Activated CD8-positive, alpha-beta T cell treated with anti-CD3 and anti-CD28 coated beads for 36 hours (primary cell): Measurements from ENCODE around the gene BICD2. TPM values are rescaled to one million over a fixed set of nuclear protein-coding genes. Genes with fewer than 3 reads are reported as not detected.

ENCODE experiments used
- ATAC-seq: fragments of 200-7000 bp; cut with Tn5 transposase; one replicate; pipeline ENCODE4 v1.10.0; 2021; ENCODE audit warnings: mild to moderate bottlenecking, moderate library complexity
- CTCF ChIA-PET: fragments of 350-600 bp; sonication (Branson Sonifier 250); formaldehyde crosslinking; loops from one replicate; lab custom pipeline; 2021; ENCODE audit warnings: antibody characterized with exemption; lab: Charles Lee
- POLR2A ChIA-PET: fragments of 350-600 bp; sonication (Branson Sonifier 250); formaldehyde crosslinking; loops from one replicate; lab custom pipeline; 2021; ENCODE audit warnings: antibody characterized with exemption; lab: Charles Lee
- DNase-seq: peaks from one replicate; pipeline ENCODE4 v3.0.0-alpha.2; 2020
- H3K27ac Mint-ChIP-seq: one replicate; pipeline ENCODE4 v1.8.0; 2021; ENCODE audit warnings: mild to moderate bottlenecking, mixed read lengths
- H3K27me3 Mint-ChIP-seq: one replicate; pipeline ENCODE4 v1.8.0; 2021; ENCODE audit warnings: mixed read lengths
- H3K36me3 Mint-ChIP-seq: one replicate; pipeline ENCODE4 v1.8.0; 2021; ENCODE audit warnings: low read depth, mixed read lengths
- H3K4me1 Mint-ChIP-seq: one replicate; pipeline ENCODE4 v1.8.0; 2021; ENCODE audit warnings: low read depth, mixed read lengths
- H3K4me3 Mint-ChIP-seq: one replicate; pipeline ENCODE4 v1.8.0; 2021; ENCODE audit warnings: mild to moderate bottlenecking, moderate library complexity, mixed read lengths
- H3K9me3 Mint-ChIP-seq: one replicate; pipeline ENCODE4 v1.8.0; 2021; ENCODE audit warnings: mixed read lengths
- CTCF ChIP-seq: fragments of 200-600 bp; IDR thresholded peaks from one replicate; pipeline ENCODE4 v1.8.0; 2022; ENCODE audit warnings: antibody characterized with exemption, mild to moderate bottlenecking
- intact Hi-C: fragments of 100-400 bp; cut with micrococcal nuclease; formaldehyde crosslinking; loops from one replicate; pipeline ENCODE4 v1.10.0; 2022
- total RNA-seq, 2 experiments: library from RNA; stranded (reverse); gene quantifications; one replicate each; pipeline ENCODE4 v1.2.3, GENCODE V29; 2021

BICD2 gene
- total RNA-seq, 2 experiments from 2014 or later = 14.2 to 16.8 TPM

- Mint-ChIP-seq H3K36me3 (no peaks in the 10 kb centered on the region), H3K4me3 (no peak overlapping the region), H3K27me3 (no peaks in the 10 kb centered on the region), H3K4me1 (peaks cover 71% of the 10 kb centered on the region), H3K9me3 (no peaks in the 10 kb centered on the region), H3K27ac (no peak overlapping the region)
- ChIA-PET POLR2A (interaction anchor here (0.7 to 1.1 kb wide), 2 partner anchors 13 to 29 kb away, joined by 3 to 4 read pairs; no protein-coding TSS in a partner anchor), CTCF (interaction anchor here (1.2 kb wide), 1 partner anchor 17 kb away, joined by 4 read pairs; no protein-coding TSS in a partner anchor)
- no peak for TF ChIP-seq CTCF
- intact Hi-C loops = no loop called here
- no peak for ATAC-seq
- DNase-seq = no peak
Observed at GRCh38 chr9:92745881-92746280, 18.8 kb downstream of the BICD2 start.

DNA sequence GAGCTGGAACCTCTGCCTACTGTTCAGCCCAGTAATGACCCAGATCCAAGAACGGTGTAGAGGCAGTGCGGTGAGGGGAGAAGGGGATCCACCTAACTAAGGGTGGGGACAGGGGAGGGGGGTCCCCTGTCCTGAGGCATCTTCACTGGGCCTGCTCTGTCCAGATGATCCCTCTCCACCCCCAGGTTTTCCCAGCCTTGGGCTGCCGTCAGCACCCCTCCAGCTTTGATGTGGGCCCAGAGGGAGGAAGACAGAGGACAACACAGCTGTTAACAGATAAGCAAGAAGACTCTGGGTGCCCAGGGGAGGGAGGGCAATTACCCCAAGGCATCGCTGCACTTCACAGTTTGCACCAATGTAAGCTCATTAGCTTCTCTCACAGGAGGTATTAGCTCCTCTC, 19.3 kb downstream of the BICD2 start:
- no peak for DNase-seq
- H3K4me1 Mint-ChIP-seq = peaks cover 72% of the 10 kb centered on the region
- no peak overlapping the region for H3K27ac Mint-ChIP-seq
- POLR2A ChIA-PET = no interaction called here
- intact Hi-C loops = no loop called here
- no peak overlapping the region for H3K4me3 Mint-ChIP-seq
- no peak for TF ChIP-seq CTCF
- CTCF ChIA-PET = interaction anchor here (1.2 kb wide), 1 partner anchor 17 kb away, joined by 4 read pairs; no protein-coding TSS in a partner anchor
- H3K9me3 Mint-ChIP-seq = no peaks in the 10 kb centered on the region
- H3K27me3 Mint-ChIP-seq = no peaks in the 10 kb centered on the region
- no peaks in the 10 kb centered on the region for H3K36me3 Mint-ChIP-seq
- ATAC-seq = no peak

- Mint-ChIP-seq H3K4me1 (peaks cover 82% of the 10 kb centered on the region), H3K36me3 (no peaks in the 10 kb centered on the region), H3K27ac (peak overlapping the region; percentile 75), H3K4me3 (no peak overlapping the region), H3K27me3 (no peaks in the 10 kb centered on the region), H3K9me3 (no peaks in the 10 kb centered on the region)
- no peak for TF ChIP-seq CTCF
- ChIA-PET POLR2A (no interaction called here), CTCF (interaction anchor here (0.6 to 3.0 kb wide), 3 partner anchors 24 to 50 kb away, joined by 3 to 9 read pairs (median 4); no protein-coding TSS in a partner anchor)
- intact Hi-C loops = no loop called here
- ATAC-seq (no peak), DNase-seq (no peak)
Observed at GRCh38 chr9:92740969-92741368, 23.7 kb downstream of the BICD2 start.

- no peaks in the 10 kb centered on the region for H3K36me3 Mint-ChIP-seq
- H3K27me3 Mint-ChIP-seq = no peaks in the 10 kb centered on the region
- DNase-seq (no peak), ATAC-seq (no peak)
- CTCF ChIA-PET = interaction anchor here (0.6 to 3.0 kb wide), 3 partner anchors 23 to 51 kb away, joined by 3 to 9 read pairs (median 4); no protein-coding TSS in a partner anchor
- intact Hi-C loops = no loop called here
- H3K27ac Mint-ChIP-seq = peak overlapping the region; percentile 75
- POLR2A ChIA-PET = no interaction called here
- no peak overlapping the region for H3K4me3 Mint-ChIP-seq
- H3K9me3 Mint-ChIP-seq = no peaks in the 10 kb centered on the region
- TF ChIP-seq CTCF = no peak
- H3K4me1 Mint-ChIP-seq = peaks cover 82% of the 10 kb centered on the region
Observed at GRCh38 chr9:92740446-92740961, 24.1 kb downstream of the BICD2 start.

DNA sequence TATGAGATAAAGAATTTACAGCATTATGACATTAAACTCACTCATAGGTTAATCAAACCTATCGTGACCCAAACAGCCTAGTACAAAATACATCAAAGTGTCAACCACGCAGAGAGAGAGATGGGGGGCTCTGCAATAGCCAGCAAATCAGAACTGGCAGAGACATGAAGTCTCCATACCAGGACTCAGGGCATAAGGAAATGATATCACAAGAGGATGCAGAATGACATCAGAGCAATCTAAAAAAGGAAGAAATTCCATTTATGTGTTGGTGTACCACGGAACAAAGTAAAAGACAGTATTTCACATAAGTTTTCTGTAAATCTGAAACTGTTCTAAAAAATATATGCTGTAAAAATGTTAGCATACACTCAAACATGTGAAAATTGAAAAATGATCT, 24.6 kb downstream of the BICD2 start:
- intact Hi-C loops = no loop called here

More for the DNA sequence above, 24.6 kb downstream of the BICD2 start:
- CTCF ChIA-PET = interaction anchor here (1.6 to 3.0 kb wide), 2 partner anchors 23 to 25 kb away, joined by 4 to 9 read pairs; no protein-coding TSS in a partner anchor
- TF ChIP-seq CTCF = no peak
- Mint-ChIP-seq H3K9me3 (no peaks in the 10 kb centered on the region), H3K36me3 (no peaks in the 10 kb centered on the region), H3K27ac (peak overlapping the region; percentile 75), H3K4me3 (no peak overlapping the region), H3K27me3 (no peaks in the 10 kb centered on the region), H3K4me1 (peaks cover 80% of the 10 kb centered on the region)
- POLR2A ChIA-PET = no interaction called here
- DNase-seq = no peak
- ATAC-seq = peak; percentile 68
